ENCODE results near the gene MPIG6B. TPM values are rescaled to one million over a fixed set of nuclear protein-coding genes. Genes with fewer than 3 reads are reported as not detected.

The MPIG6B gene
- total RNA-seq = not detected in 2 replicates

DNA sequence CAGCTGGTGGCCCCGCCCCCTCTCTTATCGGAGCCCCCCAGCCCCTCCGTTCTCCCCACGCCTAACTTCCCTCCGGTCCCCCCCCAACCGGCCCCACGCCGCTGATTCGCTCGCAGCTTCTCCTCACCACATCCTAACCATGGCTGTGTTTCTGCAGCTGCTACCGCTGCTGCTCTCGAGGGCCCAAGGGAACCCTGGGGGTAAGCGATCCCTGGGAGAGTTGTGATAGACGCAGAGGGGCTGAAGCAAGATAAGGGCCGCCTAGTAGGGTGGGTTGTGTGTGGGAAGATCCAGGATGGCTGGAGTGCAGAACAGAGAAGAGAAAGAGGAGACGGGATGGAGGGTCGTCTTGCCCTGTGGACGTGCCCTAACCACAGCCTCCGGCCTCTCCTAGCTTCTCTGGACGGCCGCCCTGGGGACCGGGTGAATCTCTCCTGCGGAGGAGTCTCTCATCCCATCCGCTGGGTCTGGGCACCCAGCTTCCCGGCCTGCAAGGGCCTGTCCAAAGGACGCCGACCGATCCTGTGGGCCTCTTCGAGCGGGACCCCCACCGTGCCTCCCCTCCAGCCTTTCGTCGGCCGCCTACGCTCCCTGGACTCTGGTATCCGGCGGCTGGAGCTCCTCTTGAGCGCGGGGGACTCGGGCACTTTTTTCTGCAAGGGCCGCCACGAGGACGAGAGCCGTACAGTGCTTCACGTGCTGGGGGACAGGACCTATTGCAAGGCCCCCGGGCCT is at the start of gene MPIG6B:
MPIG6B (plus strand) TSS at position 129 of the 735 bp plus-strand sequence; CDS start at position 140, 11 bp downstream.
- intact Hi-C loops (cut with micrococcal nuclease) = no loop called here

DNA sequence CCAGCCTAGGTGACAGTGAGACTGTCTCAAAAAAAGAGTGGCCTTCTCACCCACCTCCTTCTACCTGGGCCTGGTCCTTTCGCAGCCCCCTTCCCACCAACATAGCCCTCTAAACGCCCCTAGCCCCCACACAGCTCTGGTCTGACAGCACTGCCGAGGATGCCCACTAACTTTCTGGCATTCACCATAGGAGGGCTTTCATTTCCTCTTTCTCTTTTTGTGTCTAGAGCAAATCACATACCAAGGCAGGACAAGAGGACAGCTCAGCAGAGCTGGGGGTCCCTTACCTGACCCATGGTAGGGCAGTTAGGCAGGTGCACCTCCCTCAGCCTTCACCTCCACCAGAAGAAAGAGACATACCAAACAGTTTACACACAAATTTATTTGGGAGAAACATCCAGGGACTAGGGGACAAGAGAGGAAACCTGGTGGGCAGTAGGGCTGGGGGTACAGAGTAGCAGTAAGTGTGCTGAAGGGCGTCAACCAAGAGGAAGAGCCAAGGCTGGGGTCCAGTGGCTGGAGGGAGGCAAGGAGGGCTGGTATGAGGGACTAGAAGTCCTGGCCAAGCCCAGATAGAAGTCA is 46.8 kb upstream of the MPIG6B start:
- intact Hi-C loops (cut with micrococcal nuclease) = loop anchor here (2.0 kb wide), 1 partner anchor 26 kb away; the partner anchor contains the start of gene ABHD16A

- intact Hi-C loops (cut with micrococcal nuclease) = loop anchor here (2.0 kb wide), 1 partner anchor 26 kb away; the partner anchor contains the start of gene ABHD16A
These were observed 46.3 kb upstream of the MPIG6B start for GRCh38 chr6:31676904-31677303.

GRCh38 chr6:31677955-31678354 is 45.2 kb upstream of the MPIG6B start:
- intact Hi-C loops (cut with micrococcal nuclease) = loop anchor here (2.0 kb wide), 1 partner anchor 25 kb away; the partner anchor contains the start of gene ABHD16A

DNA sequence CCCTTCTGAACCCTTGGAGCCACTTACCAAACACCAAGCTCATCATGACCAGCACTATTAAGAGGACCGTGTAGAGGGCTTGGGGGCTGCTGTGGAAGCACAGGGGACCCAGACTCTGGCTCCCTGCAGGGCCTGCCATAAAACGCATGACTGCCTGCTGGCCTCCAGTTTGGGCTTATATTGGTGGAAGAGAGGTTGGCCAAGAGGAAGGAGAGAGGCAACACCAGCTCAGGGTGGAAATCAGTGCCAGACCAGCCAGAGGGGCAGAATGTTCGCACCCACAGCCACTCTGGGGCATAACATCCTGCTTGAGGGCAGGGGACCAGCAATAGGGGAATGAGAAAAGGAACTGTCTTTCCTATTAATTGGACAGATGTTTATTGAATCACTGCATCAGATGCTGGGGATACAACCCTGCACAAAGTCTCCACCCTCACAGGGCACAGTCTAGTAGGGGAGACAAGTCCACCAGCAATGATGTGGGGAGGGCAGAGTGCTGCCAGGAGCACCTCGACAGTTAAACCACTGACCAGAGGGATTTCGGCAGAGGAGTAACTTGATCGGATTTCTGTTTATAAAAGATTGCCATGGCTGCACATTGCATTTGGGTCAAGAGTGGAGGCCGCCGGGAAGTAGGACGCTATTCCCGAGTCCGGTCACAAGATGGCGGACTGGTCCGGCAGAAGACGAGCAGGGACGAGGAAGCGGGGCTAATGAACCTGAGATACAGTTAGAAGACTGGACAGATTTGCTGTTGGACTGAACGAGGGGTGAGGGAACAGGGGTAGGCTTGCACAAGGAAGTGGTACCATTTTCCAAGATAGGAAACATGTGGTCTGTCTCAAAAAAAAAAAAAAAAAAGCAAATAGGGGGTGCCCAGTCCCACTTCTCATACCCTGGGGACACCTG is 42.7 kb upstream of the MPIG6B start, which contains the start of gene LY6G5C:
LY6G5C (minus strand) TSS at position 842 of the 909 bp plus-strand sequence; CDS start at position 148, 694 bp downstream.
- intact Hi-C loops (cut with micrococcal nuclease) = loop anchor here (2.0 kb wide), 2 partner anchors 48 to 150 kb away; partner anchors contain the start of gene DDAH2

GRCh38 chr6:31681135-31681671 is 42.0 kb upstream of the MPIG6B start:
- intact Hi-C loops (cut with micrococcal nuclease) = loop anchor here (2.0 kb wide), 2 partner anchors 48 to 150 kb away; partner anchors contain the start of gene DDAH2

- intact Hi-C loops (cut with micrococcal nuclease) = no loop called here
These were observed 39.6 kb upstream of the MPIG6B start for GRCh38 chr6:31683591-31683990.

DNA sequence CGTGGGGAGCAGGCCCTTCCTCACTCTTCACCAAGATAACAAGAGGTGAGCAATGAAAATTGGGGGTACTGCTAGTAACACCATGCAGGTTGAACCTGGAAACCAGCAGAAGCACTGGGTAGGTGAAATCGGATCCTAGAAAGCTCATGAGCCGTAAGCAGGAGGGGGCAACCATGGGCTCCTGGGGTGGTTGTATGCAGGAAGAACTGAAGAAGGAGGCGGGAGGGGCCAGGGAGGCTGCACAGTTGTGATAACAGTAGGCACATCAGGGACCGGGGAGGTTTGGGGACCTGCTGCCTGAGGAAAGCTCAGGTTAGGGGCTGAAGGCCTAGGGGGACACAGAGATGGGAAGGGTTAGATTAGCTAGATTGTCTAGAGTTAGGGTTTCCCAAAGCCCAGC is 36.7 kb upstream of the MPIG6B start:
- intact Hi-C loops (cut with micrococcal nuclease) = no loop called here

- intact Hi-C loops (cut with micrococcal nuclease) = no loop called here
These were observed 35.9 kb upstream of the MPIG6B start for GRCh38 chr6:31687321-31687720.

GRCh38 chr6:31687860-31688693 is 35.1 kb upstream of the MPIG6B start:
- intact Hi-C loops (cut with micrococcal nuclease) = no loop called here

GRCh38 chr6:31689249-31690110 is 33.7 kb upstream of the MPIG6B start:
- intact Hi-C loops (cut with micrococcal nuclease) = no loop called here

DNA sequence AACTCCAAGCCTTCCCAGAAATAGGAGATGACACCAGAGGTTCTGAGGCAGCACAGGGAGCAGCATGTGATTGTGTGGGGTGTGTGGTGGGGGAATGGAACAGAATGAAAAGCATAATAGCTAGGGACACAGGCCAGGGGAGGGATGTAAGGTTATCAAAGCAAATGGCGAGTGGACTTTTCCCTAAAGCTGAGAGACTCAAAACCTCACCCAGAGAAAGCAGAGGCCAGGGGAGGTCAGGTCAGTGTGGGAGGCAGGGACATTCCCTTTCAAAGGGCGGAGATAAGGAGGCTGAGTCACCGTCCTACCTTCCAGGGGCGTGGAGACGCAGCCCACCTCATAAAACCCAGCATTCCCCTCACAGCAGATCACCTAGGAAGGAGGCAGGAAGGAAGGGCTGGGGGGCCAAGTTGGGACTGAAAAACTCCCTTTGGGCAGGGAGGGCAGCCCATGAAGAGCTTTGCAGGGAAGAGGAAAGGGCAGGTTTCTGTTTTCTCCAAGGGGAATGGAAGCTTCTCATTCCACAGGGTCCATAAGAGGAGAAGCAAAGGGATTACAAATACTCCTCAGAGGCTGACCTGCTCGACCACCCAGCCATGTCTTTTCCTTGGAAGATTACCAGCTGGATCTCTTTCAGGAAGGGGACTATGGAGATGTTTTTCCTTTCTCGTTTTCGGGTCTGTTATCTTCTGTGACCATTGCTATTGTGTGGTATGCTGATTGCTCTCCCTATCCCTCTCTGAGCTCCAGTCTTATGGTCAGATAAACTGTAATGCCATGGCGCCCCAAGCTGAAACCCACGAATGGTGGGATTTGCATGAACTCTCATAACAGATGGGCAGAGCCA is 32.7 kb upstream of the MPIG6B start:
- intact Hi-C loops (cut with micrococcal nuclease) = no loop called here

GRCh38 chr6:31691078-31691463 is 32.1 kb upstream of the MPIG6B start:
- intact Hi-C loops (cut with micrococcal nuclease) = no loop called here

- intact Hi-C loops (cut with micrococcal nuclease) = no loop called here
These were observed 31.5 kb upstream of the MPIG6B start for GRCh38 chr6:31691564-31692108.

- intact Hi-C loops (cut with micrococcal nuclease) = no loop called here
These were observed 30.8 kb upstream of the MPIG6B start for GRCh38 chr6:31692353-31692752.

- intact Hi-C loops (cut with micrococcal nuclease) = no loop called here
These were observed 30.3 kb upstream of the MPIG6B start for GRCh38 chr6:31692886-31693285.

- intact Hi-C loops (cut with micrococcal nuclease) = no loop called here
These were observed 29.6 kb upstream of the MPIG6B start for GRCh38 chr6:31693535-31693934.

DNA sequence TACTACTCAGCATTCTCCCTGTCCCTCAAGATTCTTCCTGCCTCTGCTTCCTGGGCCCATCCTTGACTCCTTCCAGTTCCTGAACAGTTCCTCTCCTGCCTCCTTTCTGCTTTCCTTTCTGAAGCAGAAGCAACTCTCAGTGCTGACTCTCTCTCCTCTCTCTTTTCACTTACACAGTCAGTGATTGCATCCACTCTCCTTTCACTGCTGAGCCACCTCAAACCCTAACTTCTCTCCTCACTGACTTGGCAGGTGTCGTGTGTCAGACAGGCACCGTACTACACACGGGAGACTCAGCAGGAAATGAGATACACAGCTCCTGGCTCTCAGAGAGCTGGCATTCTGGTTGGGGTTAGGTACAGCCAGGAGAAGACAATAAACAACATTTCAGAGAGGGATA is 25.6 kb upstream of the MPIG6B start:
- intact Hi-C loops (cut with micrococcal nuclease) = no loop called here
